ENCODE measurements around the gene ACRBP.

The ACRBP gene

GRCh38 chr12:6646276-6647082, 753 bp downstream of the ACRBP start:
- DNase-seq = no peak

DNA sequence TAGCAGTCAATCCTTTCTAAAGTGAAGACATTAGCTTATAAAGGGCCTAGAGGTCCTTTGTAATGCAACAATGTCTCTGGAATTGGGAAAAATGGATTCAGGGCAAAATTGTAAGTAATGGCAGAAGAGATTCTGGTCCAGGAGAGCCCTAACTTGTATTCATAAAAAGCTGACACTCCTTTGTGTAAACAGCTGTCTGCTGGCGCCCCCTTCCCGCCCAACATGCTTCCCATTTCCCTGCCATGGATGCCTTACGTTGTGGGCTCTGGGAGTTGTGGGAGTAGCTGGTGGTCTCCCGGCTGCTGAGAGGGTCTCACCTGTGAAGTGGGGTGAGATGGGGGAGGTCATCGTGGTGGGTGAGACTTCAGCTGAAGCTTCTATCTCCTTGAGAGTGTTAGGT, 2.3 kb downstream of the ACRBP start:
- DNase-seq = no peak

GRCh38 chr12:6644257-6644596, 3.0 kb downstream of the ACRBP start:
- DNase-seq = no peak

- no peak for DNase-seq
Measured at GRCh38 chr12:6643569-6644256, 3.5 kb downstream of the ACRBP start.

DNA sequence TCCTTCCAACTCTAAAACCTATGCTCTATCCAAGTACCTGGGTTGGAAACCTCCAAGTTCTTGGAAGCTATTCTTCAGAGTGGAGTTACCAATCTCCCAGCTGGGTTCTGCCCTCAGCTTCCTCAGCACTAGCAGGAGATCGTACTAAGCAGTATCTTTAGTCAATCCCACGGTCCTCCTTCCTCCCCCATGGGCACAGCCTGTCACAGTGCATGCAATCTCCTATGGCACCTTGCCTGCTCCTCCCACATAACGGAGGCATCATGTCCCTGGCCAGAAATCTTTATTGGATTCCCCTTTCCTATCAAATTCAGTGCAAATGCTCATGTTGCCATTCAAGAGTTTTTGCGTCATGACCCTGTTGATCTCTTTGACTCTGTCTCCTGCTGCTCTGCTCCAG, 6.1 kb downstream of the ACRBP start:
- DNase-seq = peak; percentile 51

DNA sequence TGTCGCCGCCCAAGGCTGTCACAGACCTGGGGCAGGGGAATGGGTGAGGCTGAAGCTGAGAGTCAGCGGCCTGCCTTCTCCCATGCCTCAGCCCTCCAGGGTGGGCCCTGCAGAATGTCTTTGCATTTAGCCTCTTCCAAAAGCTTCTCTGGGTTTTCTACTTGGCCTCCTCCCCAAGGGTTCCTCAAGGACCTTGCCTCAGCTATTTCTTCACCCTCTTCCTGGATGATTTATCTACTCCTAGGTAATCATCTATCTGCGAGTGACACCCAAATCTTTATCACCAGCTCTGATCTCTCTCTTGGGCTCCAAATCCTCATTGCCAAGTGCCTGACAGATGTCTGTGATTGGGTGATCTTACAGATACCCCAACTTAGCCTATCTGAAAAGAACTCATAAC, 6.7 kb downstream of the ACRBP start:
- no peak for DNase-seq

DNA sequence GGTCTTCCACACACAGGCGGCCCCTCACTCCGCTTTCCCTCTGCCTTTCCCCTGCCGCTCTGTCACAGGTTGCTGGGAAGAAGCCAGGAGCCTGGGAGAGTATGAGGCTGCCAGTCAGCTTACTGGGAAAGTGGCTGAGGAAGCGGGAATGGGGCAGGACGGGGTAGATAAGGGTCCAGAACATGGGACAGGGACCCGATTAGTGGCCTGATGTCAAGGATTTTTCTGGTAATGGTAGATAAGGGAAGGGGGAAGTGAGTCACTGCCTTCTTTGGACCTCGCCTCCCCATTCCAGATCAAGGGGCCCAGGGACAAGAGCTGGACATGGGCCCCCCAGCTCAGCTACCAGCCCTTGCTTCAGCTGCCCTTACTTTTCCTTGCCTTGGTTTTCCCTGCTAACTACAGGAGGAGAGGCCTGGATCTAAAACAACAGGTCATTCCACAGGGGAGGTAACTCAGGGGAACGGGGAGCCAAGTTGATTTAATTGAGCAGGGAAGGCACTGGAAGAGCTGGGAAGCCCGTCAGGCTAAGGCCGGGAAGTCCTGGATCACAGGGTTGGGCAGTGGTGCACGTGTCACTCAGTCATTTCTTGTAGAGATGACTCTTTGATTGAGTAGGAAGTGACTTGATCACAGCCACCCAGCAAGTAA, 8.0 kb downstream of the ACRBP start:
- peak; percentile 83 for DNase-seq

DNA sequence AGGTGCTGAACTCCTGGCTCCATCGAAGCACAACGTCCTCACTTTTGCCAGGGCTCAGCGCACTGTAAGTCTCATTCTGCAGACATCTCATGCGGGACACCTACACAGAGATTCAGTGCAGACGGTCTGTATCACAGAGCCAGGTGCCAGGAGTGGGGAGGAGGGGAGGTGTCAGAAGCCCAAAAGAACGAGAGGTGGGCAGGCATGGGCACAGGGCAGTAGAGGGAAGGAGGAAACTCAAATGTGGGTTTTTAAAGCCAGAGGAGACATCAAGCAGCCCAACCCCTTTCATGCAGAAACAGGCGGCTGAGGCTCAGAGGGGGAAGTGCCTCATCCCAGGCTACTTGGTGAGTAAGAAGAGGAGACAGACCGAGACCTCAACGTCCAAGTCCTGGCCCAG, 8.9 kb downstream of the ACRBP start:
- peak; percentile 84 for DNase-seq

DNA sequence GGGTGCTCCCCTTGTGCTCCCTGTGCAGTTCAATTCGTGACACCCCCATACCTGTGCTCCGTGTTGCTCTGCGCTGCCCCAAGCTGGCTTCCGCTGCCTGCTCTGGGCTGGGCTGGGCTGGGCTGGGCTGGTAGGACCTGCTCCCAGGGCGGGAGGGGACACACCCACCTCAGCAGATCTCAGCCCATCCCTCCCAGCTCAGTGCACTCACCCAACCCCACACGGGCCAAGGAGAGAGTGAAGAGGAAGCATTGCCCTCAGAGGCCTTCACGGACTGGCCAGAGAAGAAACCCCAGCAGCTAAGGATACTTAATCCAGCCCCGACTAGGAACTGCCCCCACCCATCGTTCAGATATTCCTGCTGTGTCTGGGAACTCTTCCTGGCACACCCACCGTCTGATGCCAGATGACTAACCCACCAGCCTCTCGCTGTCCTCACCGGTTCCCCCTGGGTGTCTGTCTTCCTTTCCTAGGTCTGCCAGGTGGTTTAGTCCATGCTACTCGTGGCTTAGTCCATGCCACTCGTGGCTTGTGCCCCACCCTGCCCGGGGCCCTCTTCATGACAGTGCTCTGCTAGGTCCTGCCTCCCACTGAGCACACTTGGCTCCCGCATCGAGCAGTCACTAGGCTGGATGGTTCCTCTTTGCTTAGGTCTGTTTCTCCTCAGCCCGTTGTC, 11.2 kb downstream of the ACRBP start, which contains the start of gene LPAR5:
LPAR5 (minus strand) TSS at position 104 of the 676 bp plus-strand sequence. CDS start 14,711 bp downstream, outside the sequence.
- DNase-seq = peak; percentile 93

DNA sequence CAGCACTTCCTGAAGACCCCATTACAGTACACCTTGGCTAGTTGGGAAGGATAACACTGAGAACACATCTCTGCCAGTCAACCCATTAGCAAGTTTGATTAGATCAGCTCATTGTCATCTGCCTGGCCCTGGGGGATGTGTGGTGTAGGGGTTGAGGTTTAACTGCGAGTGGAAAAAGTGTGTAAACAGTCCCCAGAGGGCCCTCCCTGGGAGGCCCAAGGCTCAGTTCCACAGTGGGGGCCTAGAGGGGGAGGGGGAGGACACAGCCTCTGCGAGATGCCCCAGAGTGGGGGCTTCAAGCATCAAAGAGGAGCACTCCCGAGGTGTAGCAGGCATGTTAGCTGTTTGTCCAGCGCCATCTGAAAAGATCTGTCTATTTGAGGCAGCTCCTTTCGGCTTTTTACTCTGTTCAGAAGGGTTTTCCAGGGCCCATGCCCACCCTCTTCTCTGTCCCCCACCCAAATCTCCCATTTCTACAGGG, 11.8 kb downstream of the ACRBP start:
- DNase-seq = peak; percentile 87

- DNase-seq = peak; percentile 83
Measured at GRCh38 chr12:6632026-6632983, 14.9 kb downstream of the ACRBP start.

DNA sequence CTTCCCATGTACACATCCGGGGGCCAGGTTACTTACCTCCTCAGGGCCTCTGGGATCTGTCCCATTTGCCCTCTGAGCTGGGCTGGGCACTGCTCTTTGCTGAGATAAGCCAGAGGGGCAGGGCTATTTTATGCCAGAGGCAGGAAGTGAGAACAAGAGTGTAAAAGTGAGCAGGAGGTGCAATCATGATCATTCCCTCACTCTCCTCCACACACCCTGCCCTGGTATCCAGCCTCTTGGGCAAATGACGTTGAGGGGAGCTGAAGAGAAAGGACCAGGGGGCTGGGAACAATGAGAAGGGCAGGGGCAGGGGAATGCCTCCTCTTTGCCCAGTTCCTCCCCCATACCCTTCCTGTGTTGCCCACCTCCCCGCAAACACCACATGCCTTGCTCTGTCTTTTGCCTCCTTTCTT, 15.7 kb downstream of the ACRBP start:
- DNase-seq = peak; percentile 74

DNA sequence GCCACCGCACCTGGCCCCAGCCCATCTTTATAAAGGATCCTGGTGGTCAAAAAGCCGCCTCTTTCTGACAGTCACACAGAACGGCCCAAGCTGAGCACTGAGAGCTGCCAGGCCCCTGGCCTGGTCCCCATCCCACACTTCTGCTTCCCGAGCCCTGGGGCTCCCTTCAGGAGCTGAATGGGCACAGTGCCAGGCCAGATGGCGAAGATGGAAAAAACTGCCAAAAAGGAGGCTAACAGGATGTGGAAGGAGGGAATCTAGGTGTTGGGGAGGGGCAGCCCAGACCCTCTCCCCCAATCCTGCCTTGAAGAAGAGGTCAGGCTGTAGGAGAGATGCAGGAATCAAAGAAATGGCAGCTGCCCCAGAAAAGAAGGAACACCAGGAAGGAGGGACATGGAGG, 16.5 kb downstream of the ACRBP start:
- no peak for DNase-seq

- peak; percentile 71 for DNase-seq
Measured at GRCh38 chr12:6627616-6628015, 19.6 kb downstream of the ACRBP start.

GRCh38 chr12:6626654-6627283, 20.5 kb downstream of the ACRBP start:
- DNase-seq = peak; percentile 52

DNA sequence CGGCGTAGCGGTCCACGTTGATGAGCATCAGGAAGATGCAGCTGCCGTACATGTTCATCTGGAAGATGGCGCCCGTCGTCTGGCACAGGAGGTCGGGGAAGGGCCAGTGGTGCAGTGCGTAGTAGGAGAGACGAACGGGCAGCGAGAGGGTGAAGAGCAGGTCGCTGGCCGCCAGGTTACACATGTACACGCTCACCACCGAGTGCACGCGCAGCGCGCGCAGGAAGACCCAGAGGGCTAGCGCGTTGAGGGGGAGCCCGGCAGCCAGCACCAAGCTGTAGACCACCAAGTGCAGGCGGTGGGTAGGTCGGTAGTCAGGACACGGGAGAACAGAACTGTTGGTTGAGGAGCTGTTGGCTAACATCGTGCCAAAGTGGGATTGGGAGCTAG, 26.4 kb downstream of the ACRBP start:
- no peak for DNase-seq

- peak; percentile 77 for DNase-seq
Measured at GRCh38 chr12:6620137-6620884, 26.9 kb downstream of the ACRBP start.

GRCh38 chr12:6618483-6619225, 28.6 kb downstream of the ACRBP start:
- no peak for DNase-seq

DNA sequence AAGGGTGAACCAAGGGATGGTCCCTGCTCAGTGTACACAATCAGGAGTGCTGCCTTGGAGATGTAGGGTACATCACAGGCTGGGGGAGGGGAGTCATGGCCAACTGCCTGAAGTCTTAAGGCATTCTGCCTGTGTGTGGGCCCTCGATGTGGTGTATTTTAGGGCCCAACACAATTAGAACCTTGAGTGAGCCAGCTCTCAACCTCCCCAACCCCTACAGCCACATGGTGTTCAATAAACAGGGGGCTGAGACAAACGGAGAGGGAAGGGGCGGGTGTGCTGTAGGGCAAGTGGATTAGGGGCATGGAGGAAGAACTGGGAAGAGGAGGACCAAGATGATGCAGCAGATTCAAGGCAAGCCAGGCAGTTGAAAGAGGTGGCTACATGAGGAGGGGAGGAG, 31.4 kb downstream of the ACRBP start:
- peak; percentile 44 for DNase-seq
